HT-29 (cell line): ENCODE results near the gene GIT1. TPM values are rescaled to one million over a fixed set of nuclear protein-coding genes. Genes with fewer than 3 reads are reported as not detected.

Experiments used
- DNase-seq: peaks from one replicate; pipeline ENCODE4 v3.0.0-alpha.2; 2015; ENCODE audit warnings: low spot score
- total RNA-seq: library from RNA; depleted of rRNA; stranded (reverse); fragments of >200 nt; shearing (Covaris generic); gene quantifications from 2 replicates; pipeline ENCODE4 v1.2.3, GENCODE V29; 2014

GIT1 gene
- total RNA-seq, 1 experiment from 2014 or later: 56.3 TPM

DNA sequence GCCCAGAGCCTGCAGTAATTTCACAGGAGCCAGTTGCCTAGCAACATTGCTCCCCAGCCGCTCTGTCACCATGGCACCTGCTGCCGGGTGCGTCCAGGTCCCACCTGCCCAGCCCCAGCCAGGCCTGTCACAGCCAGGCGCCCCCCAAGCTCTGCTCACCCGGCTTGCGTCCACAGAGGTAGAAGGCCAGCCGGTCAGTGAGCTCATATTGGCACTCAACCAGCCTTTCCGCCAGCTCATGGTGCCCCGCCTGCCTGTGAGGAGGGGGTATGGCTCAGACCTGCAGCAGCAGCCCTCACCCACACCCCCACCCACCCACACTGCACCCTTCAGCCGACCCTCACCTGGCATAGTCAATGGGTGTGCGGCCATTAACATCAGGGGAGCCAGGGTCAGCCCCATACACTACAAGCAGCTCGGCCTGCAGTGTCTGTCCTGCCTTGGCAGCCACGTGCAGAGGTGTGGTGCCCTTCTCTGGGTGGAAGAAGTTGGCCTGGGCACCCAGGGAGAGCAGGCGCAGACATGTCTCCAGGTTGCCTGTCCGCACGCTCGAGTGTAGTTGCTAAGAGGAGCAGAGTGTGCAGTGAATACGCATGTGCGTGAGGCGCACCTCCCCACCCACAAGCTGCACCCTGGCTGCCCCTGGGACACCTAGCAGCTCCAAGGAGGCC lies 7.7 kb downstream of the GIT1 start:
- DNase-seq: no peak

DNA sequence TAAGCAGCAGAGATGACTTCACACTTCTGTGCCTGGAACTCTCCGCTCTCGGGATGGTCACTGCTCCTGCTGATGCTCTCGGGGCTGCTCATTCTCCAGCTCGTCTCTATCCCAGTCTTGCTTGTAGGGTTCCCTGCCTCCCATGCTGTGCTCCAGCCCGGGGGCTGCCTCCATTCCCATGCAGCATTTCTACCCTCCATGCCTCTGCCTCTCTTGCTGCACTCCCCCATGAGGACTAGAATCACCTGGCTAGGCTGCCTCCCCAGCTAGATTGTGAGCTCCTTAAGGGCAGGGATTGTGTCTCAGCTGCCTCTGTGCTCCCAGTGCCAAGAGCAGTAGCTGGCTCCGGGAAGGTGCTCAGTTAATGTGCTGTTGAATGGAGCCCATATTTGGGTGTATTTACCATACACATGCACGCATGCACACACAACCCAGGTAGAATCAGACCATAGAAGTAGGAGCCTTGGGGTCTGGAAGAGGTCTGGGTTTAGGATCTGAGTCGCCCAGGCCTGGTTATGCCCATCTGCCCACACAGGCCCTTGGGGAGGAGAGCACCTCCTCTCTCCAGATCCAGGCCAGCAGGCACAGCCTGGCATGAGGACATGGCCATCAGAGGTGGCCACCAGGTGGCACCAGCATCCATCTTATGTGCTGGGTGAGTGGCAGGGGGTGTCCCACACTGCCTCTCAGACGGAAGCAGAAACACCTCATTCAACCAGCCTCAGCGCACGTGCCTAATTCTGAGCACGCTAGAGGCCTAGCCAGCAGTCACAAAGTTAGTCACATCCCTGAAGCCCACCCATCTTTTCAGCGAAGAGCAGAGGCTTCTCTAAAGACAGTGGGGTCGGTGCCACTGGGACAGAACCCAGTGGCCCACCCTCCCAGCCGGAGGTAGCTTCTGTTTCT lies 9.3 kb downstream of the GIT1 start:
- peak; percentile 91 for DNase-seq

DNA sequence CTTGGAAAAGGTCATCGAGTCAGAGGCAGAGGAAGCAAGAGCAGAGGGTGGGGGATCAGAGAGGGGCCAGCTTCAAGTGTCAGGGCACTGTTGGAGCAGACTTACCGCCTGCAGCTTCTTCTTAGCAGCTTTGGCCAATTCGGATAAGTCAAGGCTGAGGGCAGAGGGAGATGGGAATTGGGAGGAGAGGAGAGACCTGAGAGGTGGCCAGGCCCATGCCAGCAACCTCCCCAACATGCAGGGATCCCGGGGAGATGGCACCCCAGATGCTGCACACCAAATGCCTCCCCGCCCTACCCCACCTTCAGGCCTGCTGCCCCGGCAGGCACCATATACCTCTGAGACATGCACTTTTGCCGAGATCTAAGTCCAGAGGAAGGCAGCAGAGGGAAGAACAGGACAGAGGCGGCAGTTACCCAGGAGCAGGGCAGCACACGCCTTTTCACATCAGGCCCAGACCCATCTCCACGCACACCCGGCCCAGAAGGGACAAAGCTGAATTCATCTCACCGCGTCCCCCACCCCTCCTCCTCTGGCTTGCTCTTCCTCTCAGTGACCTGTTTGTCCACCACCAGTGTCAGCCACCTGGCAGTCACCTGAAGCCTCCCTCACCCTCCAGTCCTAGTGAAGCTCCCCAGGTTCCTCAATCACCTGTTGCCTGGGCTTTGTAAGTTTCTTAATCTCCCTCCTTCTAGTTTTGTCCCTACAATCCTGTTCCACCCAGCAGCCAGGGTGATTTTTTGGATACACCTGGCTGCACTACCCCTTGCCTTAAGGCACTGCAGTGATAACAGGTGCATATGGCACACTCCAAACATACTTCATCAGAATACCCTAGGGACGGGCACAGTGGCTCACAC lies 10.6 kb downstream of the GIT1 start:
- no peak for DNase-seq

DNA sequence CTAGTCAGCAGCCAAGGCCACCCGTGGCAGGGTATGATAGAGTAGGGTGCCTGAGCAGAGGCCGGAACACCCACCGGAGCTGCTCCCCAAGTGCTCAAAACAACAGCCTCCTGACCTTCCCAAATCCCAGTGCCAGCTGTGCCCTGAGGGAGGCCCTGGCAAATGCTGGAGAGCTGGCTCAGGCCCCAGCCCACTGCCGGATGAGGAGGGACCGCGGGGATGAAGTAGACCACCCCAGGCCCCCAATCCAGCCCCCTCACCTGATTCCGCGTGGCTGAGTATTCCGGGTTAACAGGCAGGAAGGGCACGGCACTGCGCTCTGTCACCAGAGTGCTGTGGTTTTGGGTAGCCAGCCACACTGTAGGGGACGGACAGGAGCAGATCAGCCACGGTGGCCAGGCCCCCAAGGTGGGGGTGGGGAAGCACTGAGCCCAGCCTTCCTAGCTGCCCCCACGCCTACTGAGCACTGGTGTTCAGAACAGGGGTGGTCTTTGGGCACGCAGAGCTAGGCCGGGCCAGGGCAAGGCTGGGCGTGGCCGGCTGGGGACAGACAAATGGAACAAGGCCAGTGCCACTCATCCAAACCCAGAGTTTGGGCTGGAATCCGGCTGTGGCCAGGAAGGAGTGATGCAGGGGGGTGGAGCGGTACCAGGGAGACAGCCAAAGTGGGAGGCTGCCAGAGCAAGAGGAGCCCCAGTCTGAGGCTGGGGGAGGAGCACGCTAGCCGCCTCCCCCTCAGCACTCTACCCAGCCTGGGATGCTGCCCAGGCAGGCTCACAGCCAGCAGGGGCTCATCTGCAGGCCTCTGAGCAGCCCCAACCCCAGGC lies 11.8 kb downstream of the GIT1 start:
- DNase-seq: no peak

DNA sequence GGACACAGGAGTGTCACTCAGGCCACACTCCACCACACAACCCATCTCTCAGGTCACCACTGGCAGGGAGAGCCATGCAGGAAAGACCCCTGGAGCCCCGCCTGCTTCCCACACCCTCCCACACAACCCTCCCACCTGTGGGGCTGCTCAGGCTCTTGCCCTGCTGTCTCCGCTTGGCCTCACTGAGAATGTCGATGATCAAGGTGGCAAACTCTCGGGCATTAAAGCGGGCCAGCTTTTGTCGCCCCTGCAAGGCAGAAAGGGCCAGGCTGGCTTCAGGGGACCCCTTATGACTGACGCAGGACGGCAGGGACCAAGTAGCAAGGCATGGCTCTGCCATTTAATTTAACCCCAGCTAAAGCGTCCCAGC lies 12.5 kb downstream of the GIT1 start:
- DNase-seq: no peak

DNA sequence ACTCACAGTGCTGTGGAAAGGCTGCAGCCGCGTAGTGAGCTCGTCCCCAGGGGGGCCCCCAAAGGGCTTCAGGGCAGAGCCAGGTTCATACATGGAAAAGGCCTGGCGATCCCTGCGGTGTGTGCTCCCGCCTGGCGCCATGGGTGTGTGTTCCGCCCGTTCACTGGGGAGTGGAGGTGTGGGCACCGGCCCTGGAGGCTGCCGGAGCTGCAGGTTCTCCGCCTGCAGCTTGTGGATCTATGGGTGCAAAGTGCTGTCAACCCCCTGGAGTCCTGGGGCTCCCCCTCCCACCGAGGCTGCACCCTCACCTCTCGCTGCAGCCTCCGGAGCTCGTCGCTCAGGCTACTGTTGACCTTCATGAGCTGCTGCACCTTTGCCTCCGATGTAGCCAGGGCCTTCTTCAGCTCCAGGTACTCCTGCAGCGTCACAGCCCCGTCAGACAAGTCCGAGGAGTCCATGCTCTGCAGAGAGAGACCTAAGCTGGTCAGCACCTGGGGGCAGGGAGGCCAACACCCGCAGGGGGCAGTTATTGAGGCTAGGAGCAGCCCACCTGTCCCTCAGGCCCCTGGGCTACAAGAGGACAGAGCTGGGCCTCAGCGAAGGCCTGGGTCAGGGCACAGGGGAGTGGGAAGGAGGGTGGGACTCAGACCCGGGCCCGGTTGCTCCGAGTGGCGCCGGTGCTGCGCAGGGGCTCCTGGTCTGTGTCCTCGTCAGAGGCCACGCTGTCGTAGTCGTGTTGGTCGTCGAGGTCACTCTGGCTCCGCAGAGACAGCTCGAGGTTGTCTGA lies 13.0 kb downstream of the GIT1 start:
- no peak for DNase-seq

DNA sequence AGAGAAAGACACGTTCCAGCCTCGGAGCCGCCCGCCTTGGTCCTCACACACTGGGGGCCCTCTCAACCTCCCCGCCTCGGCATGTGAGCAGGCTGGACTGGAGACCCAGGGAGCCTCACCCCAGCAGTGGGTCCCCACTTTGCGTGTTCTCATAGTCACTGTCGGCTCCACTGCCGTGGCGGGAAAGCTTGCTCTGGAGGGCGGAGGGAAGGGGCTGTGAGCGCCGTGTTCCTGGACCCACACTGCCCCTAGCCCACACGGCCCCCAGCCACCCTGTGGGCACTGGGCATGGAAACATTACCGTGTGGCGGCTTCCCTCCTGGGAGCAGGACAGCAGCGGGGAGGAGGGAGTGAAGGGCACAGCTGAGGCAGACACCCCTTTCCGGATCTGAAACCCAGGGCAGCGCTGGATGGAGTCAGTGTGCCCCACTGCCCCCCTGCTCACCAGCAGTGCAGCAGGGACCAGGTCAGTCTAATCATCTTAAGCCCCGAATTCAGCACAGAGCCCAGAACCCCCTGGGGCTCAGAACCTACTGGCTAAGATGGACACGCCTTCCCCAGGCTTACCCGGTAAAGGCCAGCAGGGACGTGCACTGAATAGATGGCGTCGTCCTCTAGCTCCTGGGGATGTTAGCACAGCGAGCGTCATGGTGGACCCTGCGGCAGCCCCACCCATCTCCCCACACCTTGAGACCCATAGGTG lies 13.8 kb downstream of the GIT1 start:
- no peak for DNase-seq

DNA sequence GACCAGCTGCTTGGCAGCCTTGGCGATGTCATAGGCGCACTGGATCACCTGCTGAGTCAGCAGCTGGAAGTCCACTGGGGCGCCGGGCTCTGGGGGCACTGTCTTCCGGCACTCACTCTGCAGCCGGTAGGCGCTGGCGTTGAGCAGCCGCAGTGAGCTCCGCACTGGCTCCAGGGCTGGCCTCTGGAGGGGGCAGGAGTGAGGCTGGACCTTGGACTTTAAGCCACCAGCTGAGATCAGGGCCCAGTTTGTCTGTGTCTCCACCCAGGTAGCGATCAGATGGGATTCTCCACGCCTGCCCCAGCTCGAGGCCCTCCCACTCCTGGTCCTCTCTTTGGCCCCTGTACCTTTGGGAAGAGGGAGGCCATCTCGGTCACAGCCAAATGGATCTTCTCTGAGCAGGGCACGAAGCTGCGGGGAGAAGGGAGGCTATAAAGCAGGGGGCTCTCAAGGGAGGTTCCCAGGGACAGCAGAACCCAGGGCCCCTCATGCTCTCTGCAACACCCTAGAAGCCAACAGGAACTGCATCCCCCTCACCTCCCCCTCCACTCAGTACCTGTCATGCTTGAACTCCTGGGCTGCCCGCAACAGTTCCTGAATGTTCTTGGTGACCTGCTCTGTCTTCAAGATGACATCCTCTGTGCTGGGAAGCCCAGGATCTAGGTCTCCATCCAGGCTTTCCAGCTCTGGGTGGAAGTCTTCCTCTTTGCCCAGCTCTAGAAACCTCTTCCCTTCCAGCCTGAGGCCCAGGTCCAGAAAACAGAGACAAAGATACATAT lies 14.5 kb downstream of the GIT1 start:
- DNase-seq: peak; percentile 78

DNA sequence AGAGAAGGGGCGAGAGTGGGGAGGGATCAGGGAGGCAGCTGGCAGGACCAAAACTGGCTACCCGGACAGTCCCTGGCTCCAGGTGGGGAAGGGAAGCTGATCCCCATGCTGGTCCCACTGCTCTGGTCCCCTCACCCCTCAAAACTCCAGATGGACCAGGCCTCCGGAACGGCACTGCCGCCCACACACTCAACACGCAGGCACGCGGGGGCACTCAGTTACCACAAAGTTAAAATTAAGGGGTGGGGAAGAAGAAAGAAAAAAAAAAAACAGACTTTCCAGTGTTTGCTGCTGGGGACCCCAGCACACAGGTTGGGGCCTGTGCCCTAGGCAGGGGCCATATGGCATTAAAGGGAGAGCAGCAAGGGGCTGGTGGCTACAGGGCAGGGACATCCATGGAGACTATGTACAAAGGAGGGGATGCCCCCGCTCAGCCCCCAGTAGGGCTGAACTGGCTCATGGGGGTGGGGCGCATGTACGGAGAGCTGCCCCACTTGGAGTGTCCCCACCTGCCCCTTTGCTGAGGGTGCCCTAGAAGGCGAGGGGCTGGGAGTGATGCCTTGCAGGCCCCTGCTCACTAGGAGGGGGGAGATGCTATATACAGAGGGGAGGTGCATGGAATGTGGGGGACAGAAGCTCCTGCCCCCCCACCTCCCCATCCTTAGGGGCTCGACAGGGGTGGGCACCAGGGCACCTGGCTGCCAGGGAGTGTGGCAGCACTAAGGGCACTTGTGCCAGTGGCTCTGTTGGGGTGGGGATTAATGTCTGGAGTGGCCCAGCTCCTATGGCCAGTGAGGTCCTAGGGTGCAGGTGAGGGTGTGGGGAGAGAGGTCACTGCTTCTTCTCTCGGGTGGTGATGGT lies 15.3 kb downstream of the GIT1 start:
- no peak for DNase-seq

DNA sequence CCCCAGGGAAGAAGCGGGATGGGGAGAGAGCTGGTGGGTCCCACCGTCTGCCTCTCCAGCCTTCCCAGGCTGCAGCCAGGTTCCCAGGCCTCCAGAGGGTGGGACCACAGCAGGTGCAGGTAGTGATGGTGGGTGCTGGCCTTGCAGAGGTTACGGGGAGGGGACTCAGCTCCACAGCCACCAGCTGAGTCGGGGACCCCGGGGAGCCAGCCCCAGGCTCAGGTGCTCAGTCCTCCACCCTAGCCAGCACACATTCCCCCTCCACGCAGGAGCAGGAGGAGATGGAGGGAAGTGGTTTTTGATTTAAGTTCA lies 15.9 kb downstream of the GIT1 start:
- DNase-seq: no peak

DNA sequence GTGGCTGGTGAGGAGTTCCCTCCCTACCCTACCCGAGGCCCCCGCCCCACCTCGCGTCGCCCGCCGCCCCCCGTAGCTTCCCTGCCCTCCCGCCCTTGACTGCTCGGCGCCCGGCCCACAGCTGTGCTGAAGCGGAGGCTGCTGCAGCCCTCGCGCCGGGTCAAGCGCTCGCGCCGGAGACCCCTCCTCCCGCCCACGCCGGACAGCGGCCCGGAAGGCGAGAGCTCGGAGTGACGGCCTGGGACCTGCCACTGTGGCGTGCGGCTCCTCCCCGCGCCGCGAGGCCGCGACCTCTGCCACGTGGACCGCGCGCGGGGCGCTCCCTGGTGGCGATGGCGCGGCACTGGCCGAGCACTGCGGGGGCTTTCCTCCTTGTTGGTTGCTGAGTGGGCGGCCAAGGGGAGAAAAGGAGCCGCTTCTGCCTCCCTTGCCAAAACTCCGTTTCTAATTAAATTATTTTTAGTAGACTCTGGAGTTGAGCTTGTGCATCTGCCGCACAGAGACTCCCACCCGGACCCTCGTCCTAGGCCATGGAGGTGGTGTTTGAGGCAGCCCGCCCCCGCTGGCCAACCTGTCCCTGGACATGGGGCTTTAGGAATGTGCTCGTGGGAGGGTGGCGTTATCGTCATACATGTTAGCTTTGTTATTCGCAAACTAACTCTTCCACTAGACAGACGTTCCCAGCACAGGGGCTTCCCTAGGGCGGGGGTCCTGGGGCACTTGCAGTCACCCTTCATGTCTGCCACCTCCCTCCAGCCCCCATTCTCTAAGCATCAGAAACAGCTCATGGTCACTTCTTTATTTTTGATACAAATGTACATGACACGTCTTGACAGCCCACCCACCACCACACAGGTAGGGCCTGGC lies 16.5 kb downstream of the GIT1 start:
- DNase-seq: no peak

DNA sequence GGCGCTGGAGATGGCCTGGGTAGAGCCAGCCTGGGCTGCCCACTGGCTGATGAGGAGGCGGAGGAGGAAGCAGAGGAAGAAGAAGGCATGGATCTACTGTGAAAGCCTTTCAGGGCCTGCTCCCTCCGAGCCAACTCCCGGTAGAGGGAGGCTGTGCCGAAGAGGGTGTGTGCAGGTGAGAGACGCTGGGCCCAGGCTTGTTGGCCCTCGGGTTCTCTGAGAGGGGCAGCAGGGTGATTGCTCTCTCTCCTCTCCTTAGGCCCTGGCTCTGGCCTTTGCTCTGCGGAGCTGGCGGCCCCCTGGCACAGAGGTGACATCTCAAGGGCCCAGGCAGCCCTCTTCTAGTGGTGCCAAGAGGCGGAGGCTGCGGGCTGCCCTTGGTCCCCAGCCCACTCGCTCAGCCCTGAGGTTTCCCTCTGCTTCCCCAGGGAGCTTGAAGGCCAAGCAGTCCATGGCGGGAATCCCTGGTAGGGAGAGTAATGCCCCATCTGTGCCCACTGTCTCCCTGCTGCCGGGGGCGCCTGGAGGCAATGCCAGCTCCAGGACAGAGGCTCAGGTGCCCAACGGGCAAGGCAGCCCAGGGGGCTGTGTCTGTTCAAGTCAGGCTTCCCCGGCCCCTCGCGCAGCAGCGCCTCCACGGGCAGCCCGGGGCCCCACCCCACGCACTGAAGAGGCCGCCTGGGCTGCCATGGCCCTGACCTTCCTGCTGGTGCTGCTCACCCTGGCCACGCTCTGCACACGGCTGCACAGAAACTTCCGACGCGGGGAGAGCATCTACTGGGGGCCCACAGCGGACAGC lies 17.4 kb downstream of the GIT1 start:
- DNase-seq: no peak

DNA sequence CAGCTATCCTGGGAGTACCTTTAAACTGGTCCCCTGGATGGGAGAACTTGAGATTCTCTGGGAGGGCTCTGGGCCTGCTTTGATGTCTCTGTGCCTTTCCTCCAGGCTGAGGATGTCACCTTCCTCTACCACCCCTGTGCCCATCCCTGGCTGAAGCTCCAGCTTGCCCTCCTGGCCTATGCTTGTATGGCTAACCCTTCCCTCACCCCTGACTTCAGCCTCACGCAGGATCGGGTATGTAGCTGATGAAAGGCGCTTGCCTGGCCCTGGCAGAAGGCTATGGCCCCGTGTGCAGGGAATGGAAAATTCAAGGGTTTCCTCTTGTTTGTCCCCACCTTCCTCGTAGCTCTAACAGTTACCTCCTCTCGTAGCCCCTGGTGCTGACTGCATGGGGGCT lies 18.0 kb downstream of the GIT1 start:
- no peak for DNase-seq

DNA sequence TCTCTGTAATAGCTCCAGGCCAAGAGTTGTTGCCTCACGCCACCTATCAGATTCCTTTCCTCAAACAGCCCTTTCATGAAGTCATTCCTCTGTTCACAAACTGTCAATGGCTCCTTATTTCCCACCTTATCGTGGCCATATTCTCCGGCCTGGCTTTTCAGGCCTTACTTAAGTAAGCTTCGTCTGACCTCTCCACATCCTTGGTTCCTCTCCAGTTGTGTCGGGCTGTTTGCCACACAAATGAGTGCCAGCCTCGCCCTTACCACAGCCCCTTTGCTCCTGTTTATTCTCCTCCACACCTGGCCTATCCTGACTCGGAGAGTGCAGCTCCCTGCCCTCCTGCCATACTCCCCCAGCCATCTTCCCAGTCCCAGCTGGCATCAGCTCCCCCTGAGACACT lies 18.9 kb downstream of the GIT1 start:
- DNase-seq: no peak

DNA sequence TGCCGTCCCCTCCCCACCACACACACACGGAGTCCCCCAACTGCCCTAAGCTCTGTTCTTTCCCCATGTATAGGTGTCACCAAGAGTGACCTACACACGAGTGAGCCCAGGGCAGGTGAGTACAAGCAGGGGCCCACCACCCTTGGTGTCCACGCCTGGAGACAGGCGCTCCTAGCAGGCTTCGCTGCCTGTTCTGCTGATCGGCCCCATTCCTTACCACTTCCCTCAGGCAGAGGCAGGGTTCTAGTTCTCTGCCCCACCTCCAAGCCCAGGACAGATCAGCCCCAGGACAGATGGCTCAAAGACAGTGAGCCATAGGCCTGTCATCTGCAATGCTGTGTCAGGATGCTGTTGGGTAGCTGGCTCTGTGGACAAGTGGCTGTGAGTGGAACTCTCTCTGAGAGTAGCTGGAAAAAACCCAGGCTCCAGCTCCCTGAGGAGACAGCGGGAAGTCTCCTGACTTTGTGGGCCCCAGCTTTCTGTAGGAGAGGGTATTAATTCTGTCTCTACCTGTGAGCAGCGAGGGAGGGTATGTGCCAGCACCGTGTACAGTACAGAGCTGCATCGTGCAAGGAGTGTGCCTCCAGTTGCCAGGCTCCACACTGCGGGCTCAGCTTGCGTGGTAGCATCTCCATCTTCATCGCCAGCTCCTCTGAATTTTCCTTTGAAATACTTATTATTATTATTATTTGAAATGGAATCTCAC lies 20.1 kb downstream of the GIT1 start:
- no peak for DNase-seq
